Measurements from ENCODE around the gene NCKAP5. TPM values are rescaled to one million over a fixed set of nuclear protein-coding genes. Genes with fewer than 3 reads are reported as not detected.

The NCKAP5 gene
- total RNA-seq, 1 donor from 2014 or later = 0.46 TPM

DNA sequence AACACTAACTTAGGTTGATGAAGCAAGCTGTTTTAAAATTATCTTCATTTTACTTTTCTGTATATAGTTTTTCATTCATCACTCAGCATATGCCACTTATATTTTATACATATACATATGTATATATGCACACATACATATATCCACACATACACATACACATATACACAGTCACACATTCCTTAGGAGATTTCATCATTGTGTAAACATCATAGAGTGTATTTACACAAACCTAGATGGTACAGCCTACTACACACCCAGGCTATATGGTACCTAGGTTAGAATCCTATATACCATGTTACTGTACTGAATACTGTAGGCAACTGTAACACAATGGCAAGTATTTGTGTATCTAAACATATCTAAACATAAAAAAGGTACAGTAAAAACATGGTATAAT lies 602.8 kb downstream of the NCKAP5 start:
- no peaks in the 10 kb centered on the region for H3K4me1 Mint-ChIP-seq (ENCODE audit: unreplicated experiment)
- H3K36me3 Mint-ChIP-seq (ENCODE audit: unreplicated experiment) = no peaks in the 10 kb centered on the region
- H3K9me3 Mint-ChIP-seq (ENCODE audit: unreplicated experiment) = peaks cover 3% of the 10 kb centered on the region
- DNase-seq (ENCODE audit: extremely low spot score, unreplicated experiment) = no peak
- no peaks in the 10 kb centered on the region for H3K27me3 Mint-ChIP-seq (ENCODE audit: unreplicated experiment)
- TF ChIP-seq CTCF (IDR thresholded peaks at IDR 0.05) = no peak
- H3K4me3 Mint-ChIP-seq (ENCODE audit: unreplicated experiment) = no peak overlapping the region
- H3K27ac Mint-ChIP-seq (ENCODE audit: unreplicated experiment) = no peak overlapping the region

GRCh38 chr2:132963161-132963560 lies 605.1 kb downstream of the NCKAP5 start:
- H3K36me3 Mint-ChIP-seq (ENCODE audit: unreplicated experiment) = no peaks in the 10 kb centered on the region
- no peaks in the 10 kb centered on the region for H3K27me3 Mint-ChIP-seq (ENCODE audit: unreplicated experiment)
- TF ChIP-seq CTCF (IDR thresholded peaks at IDR 0.05) = no peak
- H3K4me1 Mint-ChIP-seq (ENCODE audit: unreplicated experiment) = no peaks in the 10 kb centered on the region
- H3K9me3 Mint-ChIP-seq (ENCODE audit: unreplicated experiment) = peaks cover 3% of the 10 kb centered on the region
- H3K27ac Mint-ChIP-seq (ENCODE audit: unreplicated experiment) = no peak overlapping the region
- no peak overlapping the region for H3K4me3 Mint-ChIP-seq (ENCODE audit: unreplicated experiment)
- DNase-seq (ENCODE audit: extremely low spot score, unreplicated experiment) = no peak

GRCh38 chr2:132958887-132959286 lies 609.4 kb downstream of the NCKAP5 start:
- H3K36me3 Mint-ChIP-seq (ENCODE audit: unreplicated experiment) = no peaks in the 10 kb centered on the region
- no peak for DNase-seq (ENCODE audit: extremely low spot score, unreplicated experiment)
- H3K9me3 Mint-ChIP-seq (ENCODE audit: unreplicated experiment) = peaks cover 7% of the 10 kb centered on the region
- no peak for TF ChIP-seq CTCF (IDR thresholded peaks at IDR 0.05)
- no peak overlapping the region for H3K27ac Mint-ChIP-seq (ENCODE audit: unreplicated experiment)
- no peaks in the 10 kb centered on the region for H3K4me1 Mint-ChIP-seq (ENCODE audit: unreplicated experiment)
- no peaks in the 10 kb centered on the region for H3K27me3 Mint-ChIP-seq (ENCODE audit: unreplicated experiment)
- no peak overlapping the region for H3K4me3 Mint-ChIP-seq (ENCODE audit: unreplicated experiment)

DNA sequence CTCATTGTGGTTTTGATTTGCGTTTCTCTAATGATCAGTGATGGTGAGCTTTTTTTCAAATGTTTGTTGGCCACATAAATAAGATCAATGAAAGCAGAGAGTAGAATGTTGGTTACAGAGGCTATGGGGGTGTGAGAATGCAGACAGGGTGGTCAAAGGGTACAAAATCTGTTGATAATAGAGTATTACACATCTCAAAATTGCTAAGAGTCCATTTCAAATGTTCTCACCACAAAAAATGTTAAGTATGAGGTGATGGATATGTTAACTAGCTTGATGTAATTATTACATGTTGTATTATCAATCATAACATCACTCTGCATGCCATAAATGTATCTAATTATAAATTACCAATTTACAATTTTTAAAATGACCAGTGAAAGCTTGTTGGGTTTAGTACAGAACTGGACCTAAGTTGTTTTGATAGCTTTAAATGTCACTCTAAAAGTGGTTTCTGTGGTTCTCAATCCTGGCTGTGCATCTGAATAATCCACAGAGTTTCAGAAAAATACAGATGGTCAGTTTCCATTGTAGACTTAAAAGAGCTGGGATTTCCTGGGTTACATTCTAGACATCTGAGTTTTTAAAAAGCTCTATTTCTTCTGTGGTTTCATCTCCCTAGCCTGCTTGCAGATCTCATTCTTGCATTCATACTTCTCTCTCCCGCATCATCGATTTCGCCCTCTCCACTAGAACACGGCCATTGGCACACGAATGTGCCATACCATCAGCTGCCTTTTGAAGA lies 612.2 kb downstream of the NCKAP5 start:
- Mint-ChIP-seq H3K4me3 (ENCODE audit: unreplicated experiment) (no peak overlapping the region), H3K27ac (ENCODE audit: unreplicated experiment) (no peak overlapping the region), H3K9me3 (ENCODE audit: unreplicated experiment) (peaks cover 11% of the 10 kb centered on the region), H3K36me3 (ENCODE audit: unreplicated experiment) (no peaks in the 10 kb centered on the region), H3K4me1 (ENCODE audit: unreplicated experiment) (no peaks in the 10 kb centered on the region), H3K27me3 (ENCODE audit: unreplicated experiment) (no peaks in the 10 kb centered on the region)
- DNase-seq (ENCODE audit: extremely low spot score, unreplicated experiment) = no peak
- no peak for TF ChIP-seq CTCF (IDR thresholded peaks at IDR 0.05)

GRCh38 chr2:132953771-132954170 lies 614.5 kb downstream of the NCKAP5 start:
- Mint-ChIP-seq H3K27me3 (ENCODE audit: unreplicated experiment) (no peaks in the 10 kb centered on the region), H3K4me3 (ENCODE audit: unreplicated experiment) (no peak overlapping the region), H3K27ac (ENCODE audit: unreplicated experiment) (no peak overlapping the region), H3K4me1 (ENCODE audit: unreplicated experiment) (no peaks in the 10 kb centered on the region), H3K36me3 (ENCODE audit: unreplicated experiment) (no peaks in the 10 kb centered on the region), H3K9me3 (ENCODE audit: unreplicated experiment) (peaks cover 11% of the 10 kb centered on the region)
- no peak for DNase-seq (ENCODE audit: extremely low spot score, unreplicated experiment)
- no peak for TF ChIP-seq CTCF (IDR thresholded peaks at IDR 0.05)

Measured in osteocyte (in vitro differentiated cells).